SK-N-SH (cell line): ENCODE results near the gene LY6G6C. TPM values are rescaled to one million over a fixed set of nuclear protein-coding genes. Genes with fewer than 3 reads are reported as not detected.

Experiments
- CTCF ChIA-PET: fragments of 300-600, 350-600 bp; formaldehyde crosslinking; extraction: SDS; loops from one replicate; lab custom pipeline; 2021; lab: Yijun Ruan, JAX
- POLR2A ChIA-PET: fragments of 350-600 bp; sonication (Branson Sonifier 250); formaldehyde crosslinking; extraction: SDS; loops from one replicate; lab custom pipeline; 2020; ENCODE audit warnings: antibody characterized with exemption, inconsistent platforms; lab: Yijun Ruan, JAX
- DNase-seq: peaks from one replicate; pipeline ENCODE4 v3.0.0; 2012
- H2AFZ ChIP-seq: fragments of 200-600 bp; sonication (generic); 2 replicates; pipeline ENCODE4 v1.8.1; 2016; ENCODE audit warnings: antibody characterized with exemption, mild to moderate bottlenecking, low read depth
- H3F3A ChIP-seq: fragments of 200-600 bp; sonication (generic); replicated peaks from 2 replicates; pipeline ENCODE3; 2016; ENCODE audit warnings: antibody characterized with exemption, mild to moderate bottlenecking; ENCODE audit not compliant: insufficient read depth
- H3K27ac ChIP-seq, 2 experiments: fragments of 200-500 bp in 1 of 2; fragments of 200-600 bp in 1 of 2; sonication (Bioruptor generic) in 1 of 2; sonication (generic), shearing (Covaris generic) in 1 of 2; 2 replicates each; pipeline versions ENCODE4 v1.5.1 to v1.6.1; 2014 to 2016; ENCODE audit warnings: low read depth in 2 of 2, inconsistent platforms in 1 of 2, low read length in 1 of 2, mild to moderate bottlenecking in 1 of 2, mixed read lengths in 1 of 2
- H3K27me3 ChIP-seq: fragments of 200-600 bp; sonication (generic), shearing (Covaris generic); 2 replicates; pipeline ENCODE4 v1.6.1; 2016; ENCODE audit warnings: mixed run types; ENCODE audit not compliant: insufficient read depth
- H3K36me3 ChIP-seq, 2 experiments: fragments of 200-500 bp in 1 of 2; fragments of 200-600 bp in 1 of 2; sonication (Bioruptor generic) in 1 of 2; sonication (generic) in 1 of 2; replicated peaks in 1 of 2; 2 replicates each; pipeline versions ENCODE3 to v1.5.1; 2014 to 2016; ENCODE audit warnings: low read length in 1 of 2, mild to moderate bottlenecking in 1 of 2; ENCODE audit not compliant: insufficient read depth in 2 of 2, control insufficient read depth in 1 of 2
- H3K4me1 ChIP-seq, 2 experiments: fragments of 200-500 bp in 1 of 2; fragments of 200-600 bp in 1 of 2; sonication (Bioruptor generic) in 1 of 2; sonication (generic), shearing (Covaris generic) in 1 of 2; 2 replicates each; pipeline versions ENCODE4 v1.5.1 to v1.6.1; 2014 to 2016; ENCODE audit warnings: low read depth in 1 of 2, low read length in 1 of 2, mixed run types in 1 of 2; ENCODE audit not compliant: insufficient read depth in 2 of 2, control insufficient read depth in 1 of 2
- H3K4me2 ChIP-seq: fragments of 200-600 bp; sonication (generic), shearing (Covaris generic); 2 replicates; pipeline ENCODE4 v1.6.1; 2017; ENCODE audit warnings: mixed run types
- H3K4me3 ChIP-seq, 2 experiments: fragments of 200-500 bp in 1 of 2; fragments of 200-600 bp in 1 of 2; sonication (Bioruptor generic) in 1 of 2; sonication (generic), shearing (Covaris generic) in 1 of 2; 2 replicates each; pipeline versions ENCODE4 v1.5.1 to v1.8.1; 2014 to 2016; ENCODE audit warnings: low read depth in 2 of 2, inconsistent platforms in 1 of 2, low read length in 1 of 2, mild to moderate bottlenecking in 1 of 2, mixed read lengths in 1 of 2, moderate library complexity in 1 of 2
- H3K79me2 ChIP-seq: fragments of 200-600 bp; sonication (generic); 2 replicates; pipeline ENCODE4 v1.8.1; 2017; ENCODE audit warnings: mild to moderate bottlenecking; ENCODE audit not compliant: insufficient read depth
- H3K9ac ChIP-seq: fragments of 200-600 bp; sonication (generic); 2 replicates; pipeline ENCODE4 v1.6.1; 2017; ENCODE audit warnings: mixed run types
- H3K9me2 ChIP-seq: fragments of 200-600 bp; sonication (generic); 2 replicates; pipeline ENCODE4 v1.6.1; 2017; ENCODE audit warnings: mixed run types
- H3K9me3 ChIP-seq: fragments of 200-600 bp; sonication (generic); 2 replicates; pipeline ENCODE4 v1.6.1; 2017; ENCODE audit warnings: mixed run types, mild to moderate bottlenecking, moderate library complexity
- H4K20me1 ChIP-seq: fragments of 200-600 bp; sonication (generic); 2 replicates; pipeline ENCODE4 v1.6.1; 2017; ENCODE audit warnings: mild to moderate bottlenecking, mixed run types; ENCODE audit not compliant: insufficient read depth
- CHD2 ChIP-seq: fragments of 150-350 bp; IDR thresholded peaks from 2 replicates; pipeline ENCODE4 v1.6.1; 2018; ENCODE audit warnings: low read length; ENCODE audit not compliant: partially characterized antibody
- FOSL2 ChIP-seq: IDR thresholded peaks from 2 replicates; pipeline ENCODE4 v1.4.0; 2012; ENCODE audit warnings: low read depth, mild to moderate bottlenecking, moderate library complexity, borderline replicate concordance
- FOXJ3 ChIP-seq: sonication (generic); formaldehyde crosslinking; IDR thresholded peaks from 2 replicates; pipeline ENCODE4 v1.5.1; 2020; ENCODE audit warnings: mild to moderate bottlenecking, missing genetic modification reagents
- GATA2 ChIP-seq: sonication (generic); formaldehyde crosslinking; IDR thresholded peaks from 2 replicates; pipeline ENCODE4 v1.5.0; 2020; ENCODE audit warnings: mild to moderate bottlenecking, missing genetic modification reagents
- IRF3 ChIP-seq: fragments of 150-350 bp; IDR thresholded peaks from 2 replicates; pipeline ENCODE4 v1.6.1; 2016; ENCODE audit warnings: mild to moderate bottlenecking, low read depth, low read length
- MEF2A ChIP-seq: IDR thresholded peaks from 2 replicates; pipeline ENCODE4 v1.4.0; 2012; ENCODE audit warnings: low read depth, borderline replicate concordance
- MXI1 ChIP-seq: IDR thresholded peaks from 2 replicates; pipeline ENCODE4 v1.6.1; 2012; ENCODE audit warnings: mild to moderate bottlenecking, low read depth, low read length, improper control_type of control experiment
- NFIC ChIP-seq: IDR thresholded peaks from 2 replicates; pipeline ENCODE4 v1.4.0; 2012; ENCODE audit warnings: borderline replicate concordance
- NRF1 ChIP-seq: IDR thresholded peaks from 2 replicates; pipeline ENCODE4 v1.6.1; 2012; ENCODE audit warnings: low read depth, mild to moderate bottlenecking, low read length
- PBX3 ChIP-seq: IDR thresholded peaks from 2 replicates; pipeline ENCODE4; 2012
- POLR2AphosphoS5 ChIP-seq: IDR thresholded peaks from 2 replicates; pipeline ENCODE4 v1.6.1; 2012; ENCODE audit warnings: low read depth, low read length
- TAF1 ChIP-seq: IDR thresholded peaks from 2 replicates; pipeline ENCODE4 v1.6.1; 2012; ENCODE audit warnings: low read depth, mild to moderate bottlenecking, low read length, moderate library complexity, borderline replicate concordance
- ZBTB33 ChIP-seq: IDR thresholded peaks from 2 replicates; pipeline ENCODE4 v1.4.0; 2012; ENCODE audit warnings: low read depth, borderline replicate concordance
- WGBS: methylation state at CpG from one replicate; pipeline ENCODE4 v1.1.6; 2017; ENCODE audit warnings: low lambda C conversion rate; 5-methylcytosine and 5-hydroxymethylcytosine counted together
- polyA plus RNA-seq, 3 experiments: library from polyadenylated mRNA; depleted of rRNA; stranded (reverse); fragments of >200 nt; gene quantifications; 2 replicates each; pipeline ENCODE4 v1.2.3, GENCODE V29; 2012

LY6G6C gene
- polyA plus RNA-seq, 1 of the 3 experiments (the other 2 are of a cell fraction), result not detected

GRCh38 chr6:31732029-31732428 is 10.5 kb upstream of the LY6G6C start:
- DNase-seq, result no peak
- H3F3A ChIP-seq, result peaks cover 51% of the 10 kb centered on the region
- H3K9ac ChIP-seq, result no peak overlapping the region
- H3K4me2 ChIP-seq, result peak overlapping the region; percentile 21; the same call in 1 of the 2 replicates
- H3K4me1 ChIP-seq, result peaks cover 26 to 28% of the 10 kb centered on the region in 2 experiments; a peak in 3 of 4 replicates
- H3K4me3 ChIP-seq, result no peak overlapping the region
- CTCF ChIA-PET, result interaction anchor here (1.3 to 7.3 kb wide), 3 partner anchors 8 to 99 kb away, joined by 3 to 45 read pairs (median 39); partner anchors contain the start of gene MSH5
- WGBS, result 94% methylated on average over 3 of the region's 3 CpGs
- H3K9me3 ChIP-seq, result no peaks in the 10 kb centered on the region
- peaks cover 71% of the 10 kb centered on the region for H3K79me2 ChIP-seq
- no peaks in the 10 kb centered on the region for H3K9me2 ChIP-seq
- no peak overlapping the region for H2AFZ ChIP-seq
- POLR2A ChIA-PET, result no interaction called here
- TF ChIP-seq GATA2 (CRISPR knock-in tag), result no peak
- TF ChIP-seq IRF3, result no peak
- TF ChIP-seq CHD2, result no peak
- no peak for TF ChIP-seq FOSL2
- TF ChIP-seq MEF2A, result no peak
- no peak for TF ChIP-seq PBX3
- no peak for TF ChIP-seq NFIC
- no peak for TF ChIP-seq TAF1
- TF ChIP-seq POLR2AphosphoS5, result no peak
- no peak for TF ChIP-seq ZBTB33
- no peak for TF ChIP-seq FOXJ3 (CRISPR knock-in tag)
- TF ChIP-seq NRF1, result no peak
- TF ChIP-seq MXI1, result no peak
- peaks cover 27% of the 10 kb centered on the region for H4K20me1 ChIP-seq
- H3K36me3 ChIP-seq, result peaks cover 37 to 53% of the 10 kb centered on the region in 2 experiments
- H3K27me3 ChIP-seq, result no peaks in the 10 kb centered on the region
- H3K27ac ChIP-seq, result peak overlapping the region in 1 of 2 experiments; percentile 94; a peak in 2 of 4 replicates
